ENCODE data around the gene ACKR4. TPM values are rescaled to one million over a fixed set of nuclear protein-coding genes. Genes with fewer than 3 reads are reported as not detected.
"Not testable (repeated sequence)": the region's sequence is repeated elsewhere in the genome, so short reads cannot be mapped to it uniquely, and the experiment has no call there.

Gene ACKR4
- polyA plus RNA-seq, 1 donor, result 1.6 TPM

- no peak for DNase-seq
Observed at GRCh38 chr3:132593947-132594323, 3.1 kb upstream of the ACKR4 start.

- DNase-seq, result no peak
Observed at GRCh38 chr3:132594498-132594897, 2.6 kb upstream of the ACKR4 start.

- no peak for DNase-seq
Observed at GRCh38 chr3:132595014-132595413, 2.1 kb upstream of the ACKR4 start.

- no peak for DNase-seq
Observed at GRCh38 chr3:132596326-132596725, 744 bp upstream of the ACKR4 start.

GRCh38 chr3:132597660-132598059 lies 590 bp downstream of the ACKR4 start:
- DNase-seq, result no peak

GRCh38 chr3:132598181-132598580 lies 1.1 kb downstream of the ACKR4 start:
- no peak for DNase-seq

GRCh38 chr3:132600614-132601013 lies 3.5 kb downstream of the ACKR4 start:
- not testable (repeated sequence) for DNase-seq

- no peak for DNase-seq
Observed at GRCh38 chr3:132605374-132605792, 8.3 kb downstream of the ACKR4 start.

GRCh38 chr3:132606085-132606484 lies 9.0 kb downstream of the ACKR4 start:
- no peak for DNase-seq

GRCh38 chr3:132606620-132607019 lies 9.6 kb downstream of the ACKR4 start:
- DNase-seq, result not testable (repeated sequence)

GRCh38 chr3:132615301-132615700 lies 18.2 kb downstream of the ACKR4 start:
- DNase-seq, result not testable (repeated sequence)

GRCh38 chr3:132615881-132616280 lies 18.8 kb downstream of the ACKR4 start:
- no peak for DNase-seq

GRCh38 chr3:132616780-132617179 lies 19.7 kb downstream of the ACKR4 start:
- DNase-seq, result no peak

- no peak for DNase-seq
Observed at GRCh38 chr3:132622148-132622547, 25.1 kb downstream of the ACKR4 start.

- no peak for DNase-seq
Observed at GRCh38 chr3:132622761-132623160, 25.7 kb downstream of the ACKR4 start.

GRCh38 chr3:132623646-132624045 lies 26.6 kb downstream of the ACKR4 start:
- DNase-seq, result no peak

GRCh38 chr3:132624790-132625189 lies 27.7 kb downstream of the ACKR4 start:
- DNase-seq, result no peak

- DNase-seq, result no peak
Observed at GRCh38 chr3:132625613-132626012, 28.5 kb downstream of the ACKR4 start.

- DNase-seq, result no peak
Observed at GRCh38 chr3:132626955-132627354, 29.9 kb downstream of the ACKR4 start.

GRCh38 chr3:132628157-132628556 lies 31.1 kb downstream of the ACKR4 start:
- no peak for DNase-seq

GRCh38 chr3:132629928-132630327 lies 32.9 kb downstream of the ACKR4 start:
- DNase-seq, result no peak

GRCh38 chr3:132630612-132631011 lies 33.5 kb downstream of the ACKR4 start:
- DNase-seq, result no peak

- no peak for DNase-seq
Observed at GRCh38 chr3:132635052-132635451, 38.0 kb downstream of the ACKR4 start.

GRCh38 chr3:132637590-132637989 lies 40.5 kb downstream of the ACKR4 start:
- DNase-seq, result no peak

GRCh38 chr3:132638706-132639105 lies 41.6 kb downstream of the ACKR4 start:
- DNase-seq, result no peak
